HG03469 (cell line): Measurements from ENCODE around the gene PABPC1L2B.
"Not testable (repeated sequence)": the region's sequence is repeated elsewhere in the genome, so short reads cannot be mapped to it uniquely, and the experiment has no call there.

Source experiments
- ATAC-seq: cut with Tn5 transposase; IDR thresholded peaks from one replicate; pipeline ENCODE4 v1.9.1; 2021; ENCODE audit warnings: mild to moderate bottlenecking, moderate library complexity, moderate number of reproducible peaks; ENCODE audit not compliant: unreplicated experiment

The PABPC1L2B gene

GRCh38 chrX:73002733-73003132 lies at the start of gene PABPC1L2B:
PABPC1L2B (plus strand) TSS chrX:73002939; CDS start chrX:73003643, 704 bp downstream.
- ATAC-seq = not testable (repeated sequence)

DNA sequence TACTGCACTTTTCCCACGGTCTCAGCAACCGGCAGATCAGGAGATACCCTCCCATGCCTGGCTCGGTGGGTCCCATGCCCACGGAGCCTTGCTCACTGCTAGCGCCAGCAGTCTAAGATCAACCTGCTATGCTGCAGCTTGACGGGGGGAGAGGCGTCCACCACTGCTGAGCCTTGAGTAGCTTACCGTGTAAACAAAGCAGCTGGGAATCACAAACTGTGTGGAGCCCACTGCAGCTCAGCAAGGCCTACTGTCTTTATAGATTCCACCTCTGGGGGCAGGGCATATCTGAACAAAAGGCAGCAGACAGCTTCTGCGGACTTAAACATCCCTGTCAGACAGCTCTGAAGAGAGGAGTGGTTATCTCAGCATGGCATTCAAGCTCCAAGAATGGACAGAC lies 42.8 kb upstream of the PABPC1L2B start:
- ATAC-seq = not testable (repeated sequence)

DNA sequence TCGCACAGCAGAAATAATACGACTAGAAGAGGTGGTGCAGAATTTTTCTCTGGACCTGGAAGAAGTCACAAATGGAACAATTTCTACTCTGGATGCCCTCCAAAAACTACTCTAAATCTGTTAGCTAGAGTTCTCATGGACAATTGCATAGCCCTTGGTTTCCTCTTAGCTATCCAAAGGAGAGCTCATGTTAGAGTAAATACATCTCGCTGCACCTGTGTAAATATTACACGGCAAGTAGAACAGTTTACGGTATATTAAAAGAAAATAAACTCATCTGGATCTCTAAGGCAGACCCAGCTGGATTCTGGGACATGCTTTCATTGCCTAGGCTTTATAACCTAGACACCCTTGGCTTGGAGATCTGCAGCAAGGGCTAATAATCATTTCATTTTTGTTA lies 30.9 kb upstream of the PABPC1L2B start:
- not testable (repeated sequence) for ATAC-seq

DNA sequence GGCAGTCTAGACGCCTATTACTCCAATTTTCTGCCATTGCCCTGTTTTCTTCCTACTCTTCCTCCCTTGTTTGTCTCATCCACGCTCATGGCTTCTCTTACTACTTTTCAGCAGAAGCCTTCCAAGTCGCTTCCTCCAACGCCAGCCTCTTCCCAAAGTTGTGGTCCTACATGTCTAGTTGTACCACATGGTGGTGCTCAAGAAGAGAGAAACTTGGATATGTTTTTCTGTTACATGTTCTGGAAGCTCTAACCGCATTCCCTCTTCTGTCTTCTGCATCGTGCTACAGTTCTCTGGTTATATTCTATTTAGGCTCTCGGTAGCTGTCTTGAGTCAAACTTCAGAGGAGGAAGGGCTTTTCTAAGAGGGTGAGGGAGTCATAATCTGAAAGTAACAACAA lies 27.9 kb upstream of the PABPC1L2B start:
- ATAC-seq = not testable (repeated sequence)

GRCh38 chrX:72980894-72981469 lies 21.8 kb upstream of the PABPC1L2B start:
- not testable (repeated sequence) for ATAC-seq

GRCh38 chrX:73004032-73004431 lies 1.3 kb downstream of the PABPC1L2B start:
- not testable (repeated sequence) for ATAC-seq

DNA sequence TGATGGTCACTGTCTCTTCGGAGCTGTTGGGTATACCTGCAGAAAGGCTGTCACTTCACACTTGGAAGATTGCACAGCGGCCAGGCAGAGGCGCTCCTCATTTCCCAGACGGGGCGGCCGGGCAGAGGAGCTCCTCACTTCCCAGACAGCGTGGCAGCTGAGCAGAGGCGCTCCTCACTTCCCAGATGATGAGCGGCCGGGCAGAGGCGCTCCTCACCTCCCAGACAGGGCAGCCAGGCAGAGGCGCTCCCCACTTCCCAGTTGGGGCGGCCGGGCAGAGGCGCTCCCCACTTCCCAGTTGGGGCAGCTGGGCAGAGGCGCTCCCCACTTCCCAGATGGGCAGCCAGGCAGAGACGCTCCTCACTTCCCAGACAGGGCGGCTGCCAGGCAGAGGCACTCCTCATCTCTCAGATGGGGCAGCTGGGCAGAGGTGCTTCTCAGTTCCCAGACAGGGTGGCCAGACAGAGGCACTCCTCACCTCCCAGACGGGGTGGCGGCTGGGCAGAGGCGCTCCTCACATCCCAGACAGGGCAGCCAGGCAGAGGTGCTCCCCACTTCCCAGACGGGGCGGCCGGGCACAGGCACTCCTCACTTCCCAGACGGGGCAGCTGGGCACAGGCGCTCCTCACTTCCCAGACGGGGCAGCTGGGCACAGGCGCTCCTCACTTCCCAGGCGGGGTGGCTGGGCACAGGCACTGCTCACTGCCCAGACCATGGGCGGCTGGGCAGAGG lies 18.8 kb downstream of the PABPC1L2B start:
- no peak for ATAC-seq

GRCh38 chrX:73022093-73022445 lies 19.3 kb downstream of the PABPC1L2B start:
- not testable (repeated sequence) for ATAC-seq

DNA sequence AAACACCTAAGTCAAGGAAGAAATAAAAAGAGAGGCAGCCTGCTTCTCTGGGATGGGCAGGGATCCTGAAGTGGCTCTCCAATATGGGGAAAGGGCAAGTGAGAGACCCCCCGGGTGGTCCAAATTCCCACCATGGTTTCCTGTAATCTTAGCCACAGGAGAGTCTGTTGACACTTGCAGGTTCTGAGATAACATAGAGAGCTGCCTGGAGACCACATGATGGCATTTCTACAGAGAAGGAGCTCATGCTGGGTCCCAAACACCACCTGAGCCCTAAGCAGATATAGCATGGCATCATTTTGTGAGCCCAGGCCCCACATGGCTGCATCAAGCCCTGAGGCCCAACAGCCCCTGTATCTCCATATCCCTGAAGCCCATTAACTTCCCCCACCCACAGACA lies 26.1 kb downstream of the PABPC1L2B start:
- no peak for ATAC-seq
